GM12875 (cell line): Measurements from ENCODE around the gene NSD1.

Source experiments
- H3K4me3 ChIP-seq: one replicate; pipeline ENCODE4 v1.5.1; 2011; ENCODE audit warnings: low read depth, low read length, control low read depth
- TF ChIP-seq, protein P1 (sequence below): IDR thresholded peaks from 2 replicates; pipeline ENCODE4 v1.5.1; 2011; ENCODE audit warnings: low read depth, mild to moderate bottlenecking, control low read depth, inconsistent platforms, low read length, moderate library complexity, borderline replicate concordance; ENCODE audit not compliant: insufficient read depth

Gene NSD1

DNA sequence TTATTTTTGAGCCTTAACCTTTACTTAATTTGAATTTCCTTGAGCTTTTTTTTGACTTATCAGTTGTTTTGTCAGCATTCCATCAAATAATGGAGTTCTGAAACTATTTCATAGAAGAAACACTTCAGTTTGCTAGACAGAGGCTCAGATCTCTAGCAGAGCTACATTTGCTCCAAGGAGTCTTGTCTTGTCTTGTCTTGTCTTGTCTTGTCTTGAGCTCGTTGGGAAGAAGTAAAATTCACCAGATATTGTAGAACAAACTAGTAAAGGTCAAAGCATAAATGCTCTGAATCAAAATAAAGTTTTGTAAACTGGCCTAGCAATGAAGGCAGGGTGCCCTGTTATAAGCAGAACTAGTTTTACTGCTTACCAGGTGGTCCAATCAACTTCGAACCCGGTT, 136.4 kb downstream of the NSD1 start:
- no peak overlapping the region for H3K4me3 ChIP-seq
- TF ChIP-seq, protein P1, sequence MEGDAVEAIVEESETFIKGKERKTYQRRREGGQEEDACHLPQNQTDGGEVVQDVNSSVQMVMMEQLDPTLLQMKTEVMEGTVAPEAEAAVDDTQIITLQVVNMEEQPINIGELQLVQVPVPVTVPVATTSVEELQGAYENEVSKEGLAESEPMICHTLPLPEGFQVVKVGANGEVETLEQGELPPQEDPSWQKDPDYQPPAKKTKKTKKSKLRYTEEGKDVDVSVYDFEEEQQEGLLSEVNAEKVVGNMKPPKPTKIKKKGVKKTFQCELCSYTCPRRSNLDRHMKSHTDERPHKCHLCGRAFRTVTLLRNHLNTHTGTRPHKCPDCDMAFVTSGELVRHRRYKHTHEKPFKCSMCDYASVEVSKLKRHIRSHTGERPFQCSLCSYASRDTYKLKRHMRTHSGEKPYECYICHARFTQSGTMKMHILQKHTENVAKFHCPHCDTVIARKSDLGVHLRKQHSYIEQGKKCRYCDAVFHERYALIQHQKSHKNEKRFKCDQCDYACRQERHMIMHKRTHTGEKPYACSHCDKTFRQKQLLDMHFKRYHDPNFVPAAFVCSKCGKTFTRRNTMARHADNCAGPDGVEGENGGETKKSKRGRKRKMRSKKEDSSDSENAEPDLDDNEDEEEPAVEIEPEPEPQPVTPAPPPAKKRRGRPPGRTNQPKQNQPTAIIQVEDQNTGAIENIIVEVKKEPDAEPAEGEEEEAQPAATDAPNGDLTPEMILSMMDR = no peak

DNA sequence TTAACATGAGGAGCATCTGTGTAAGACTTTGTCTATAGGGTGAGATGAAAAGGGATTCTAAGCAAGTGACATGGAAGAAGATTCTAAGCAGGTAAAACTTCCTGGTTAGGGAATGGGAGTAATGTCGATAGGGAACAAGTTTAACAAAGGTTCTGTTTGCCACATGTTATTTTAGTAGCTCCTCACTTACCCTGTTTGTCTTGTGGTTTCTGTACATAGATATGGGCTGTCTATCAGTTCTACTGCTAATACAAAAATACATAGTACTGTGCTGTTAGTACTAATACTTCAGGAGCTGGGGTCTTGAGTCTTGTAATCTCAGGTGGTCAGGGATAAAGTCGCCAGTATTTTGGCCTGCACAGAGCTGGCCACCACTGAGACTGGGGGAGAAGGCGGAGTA, 137.1 kb downstream of the NSD1 start:
- TF ChIP-seq, protein P1 = no peak

GRCh38 chr5:177271113-177271512, 137.5 kb downstream of the NSD1 start:
- TF ChIP-seq, protein P1 = no peak
- no peak overlapping the region for H3K4me3 ChIP-seq

More for the DNA sequence above, 137.1 kb downstream of the NSD1 start:
- no peak overlapping the region for H3K4me3 ChIP-seq

DNA sequence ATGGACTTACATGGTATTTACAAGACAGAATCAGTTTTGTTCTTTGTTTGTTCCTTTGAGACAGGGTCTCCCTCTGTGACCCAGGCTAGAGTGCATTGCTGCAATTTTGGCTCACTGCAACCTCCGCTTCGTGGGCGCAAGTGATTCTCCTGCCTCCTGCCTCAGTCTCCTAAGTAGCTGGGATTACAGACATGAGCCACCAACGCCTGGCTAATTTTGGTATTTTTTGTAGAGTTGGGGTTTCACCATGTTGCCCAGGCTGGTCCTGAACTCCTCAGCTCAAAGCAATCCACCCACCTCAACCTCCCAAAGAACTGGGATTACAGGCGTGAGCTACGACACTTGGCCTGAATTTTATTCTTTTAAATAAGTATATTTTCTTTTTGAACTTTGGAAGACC, 142.3 kb downstream of the NSD1 start:
- TF ChIP-seq, protein P1 = no peak
- no peak overlapping the region for H3K4me3 ChIP-seq

- TF ChIP-seq, protein P1 = no peak
- H3K4me3 ChIP-seq = no peak overlapping the region
Observed at GRCh38 chr5:177276886-177277285, 143.3 kb downstream of the NSD1 start.

DNA sequence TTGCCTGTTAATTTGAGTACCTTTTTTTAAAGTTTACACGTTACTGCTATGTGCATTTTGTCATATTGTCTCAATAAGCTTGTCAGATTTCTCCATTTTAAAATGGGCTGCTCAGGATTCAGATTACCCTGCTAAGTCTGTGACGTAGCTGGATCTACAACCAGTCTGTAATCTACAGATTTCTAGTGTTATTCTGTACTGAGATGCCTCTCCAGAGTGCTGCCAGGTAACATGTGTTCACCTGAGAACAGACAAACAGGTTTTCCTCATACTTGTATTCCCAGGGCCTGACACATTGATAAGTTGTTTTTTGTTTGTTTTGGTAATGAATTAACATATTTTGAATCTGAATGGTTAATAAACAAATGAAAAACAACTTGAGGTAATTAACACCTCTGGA, 154.6 kb downstream of the NSD1 start:
- TF ChIP-seq, protein P1 = no peak
- H3K4me3 ChIP-seq = no peak overlapping the region

DNA sequence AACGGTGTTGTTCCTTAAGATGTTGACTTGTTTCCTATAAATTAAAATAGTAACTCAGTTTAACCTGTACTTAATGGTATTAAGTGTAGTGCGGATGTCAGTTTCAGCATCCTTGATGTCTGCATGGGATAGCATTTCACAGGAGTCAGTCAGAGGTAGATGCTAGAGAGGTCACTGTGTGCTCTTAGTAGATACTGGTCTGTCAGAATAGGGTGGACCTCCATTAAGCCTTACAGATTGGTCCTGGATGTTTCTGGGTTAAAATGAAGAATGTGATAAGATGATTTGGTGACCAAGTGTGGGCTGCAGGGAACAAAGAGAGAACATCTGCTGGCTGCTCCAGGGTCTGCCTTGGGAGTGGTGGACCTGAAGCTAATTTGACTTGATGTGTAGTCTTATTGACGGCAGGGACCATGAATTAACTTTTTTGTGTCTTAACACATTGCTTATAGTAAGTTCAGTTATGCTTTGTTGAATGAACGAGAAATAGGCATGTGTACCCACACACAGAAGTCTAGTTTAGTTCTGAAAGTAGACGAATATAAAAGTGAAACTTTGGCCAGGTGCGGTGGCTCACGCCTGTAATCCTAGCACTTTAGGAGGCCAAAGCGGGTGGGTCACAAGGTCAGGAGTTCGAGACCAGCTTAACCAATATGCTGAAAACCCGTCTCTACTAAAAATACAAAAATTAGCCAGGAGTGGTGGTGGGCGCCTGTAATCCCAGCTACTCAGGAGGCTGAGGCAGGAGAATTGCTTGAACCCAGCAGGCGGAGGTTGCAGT, 157.4 kb downstream of the NSD1 start:
- no peak overlapping the region for H3K4me3 ChIP-seq
- TF ChIP-seq, protein P1 = no peak
